Measurements from ENCODE around the gene TRAPPC12.
"Not testable (repeated sequence)": the region's sequence is repeated elsewhere in the genome, so short reads cannot be mapped to it uniquely, and the experiment has no call there.

TRAPPC12 gene

GRCh38 chr2:3379647-3380534, at the start of gene TRAPPC12:
Gene TRAPPC12 (plus strand): TSS chr2:3379694. CDS start chr2:3387624, 7,930 bp downstream.
- peak; percentile 87 to 90 for DNase-seq (ENCODE audit: low read depth in 2 of 2)

- no peak for DNase-seq (ENCODE audit: low read depth in 2 of 2)
Observed at GRCh38 chr2:3332133-3332532, 47.4 kb upstream of the TRAPPC12 start.

GRCh38 chr2:3334392-3335345, 44.8 kb upstream of the TRAPPC12 start:
- DNase-seq (ENCODE audit: low read depth in 2 of 2) = no peak

GRCh38 chr2:3336844-3337243, 42.6 kb upstream of the TRAPPC12 start:
- no peak for DNase-seq (ENCODE audit: low read depth in 2 of 2)

GRCh38 chr2:3338340-3338739, 41.2 kb upstream of the TRAPPC12 start:
- no peak for DNase-seq (ENCODE audit: low read depth in 2 of 2)

- DNase-seq (ENCODE audit: low read depth in 2 of 2) = no peak
Observed at GRCh38 chr2:3340144-3340543, 39.4 kb upstream of the TRAPPC12 start.

GRCh38 chr2:3341336-3341735, 38.2 kb upstream of the TRAPPC12 start:
- no peak for DNase-seq (ENCODE audit: low read depth in 2 of 2)

GRCh38 chr2:3342324-3342723, 37.2 kb upstream of the TRAPPC12 start:
- DNase-seq (ENCODE audit: low read depth in 2 of 2) = no peak

GRCh38 chr2:3343012-3343411, 36.5 kb upstream of the TRAPPC12 start:
- DNase-seq (ENCODE audit: low read depth in 2 of 2) = no peak

- no peak for DNase-seq (ENCODE audit: low read depth in 2 of 2)
Observed at GRCh38 chr2:3344897-3345296, 34.6 kb upstream of the TRAPPC12 start.

GRCh38 chr2:3345621-3346020, 33.9 kb upstream of the TRAPPC12 start:
- no peak for DNase-seq (ENCODE audit: low read depth in 2 of 2)

- DNase-seq (ENCODE audit: low read depth in 2 of 2) = no peak
Observed at GRCh38 chr2:3348767-3349166, 30.7 kb upstream of the TRAPPC12 start.

- no peak for DNase-seq (ENCODE audit: low read depth in 2 of 2)
Observed at GRCh38 chr2:3349211-3349693, 30.2 kb upstream of the TRAPPC12 start.

GRCh38 chr2:3354986-3355385, 24.5 kb upstream of the TRAPPC12 start:
- DNase-seq (ENCODE audit: low read depth in 2 of 2) = no peak

GRCh38 chr2:3355951-3356569, 23.4 kb upstream of the TRAPPC12 start:
- no peak for DNase-seq (ENCODE audit: low read depth in 2 of 2)

GRCh38 chr2:3356799-3357198, 22.7 kb upstream of the TRAPPC12 start:
- no peak for DNase-seq (ENCODE audit: low read depth in 2 of 2)

- not testable (repeated sequence) for DNase-seq (ENCODE audit: low read depth in 2 of 2)
Observed at GRCh38 chr2:3357446-3357845, 22.0 kb upstream of the TRAPPC12 start.

- no peak for DNase-seq (ENCODE audit: low read depth in 2 of 2)
Observed at GRCh38 chr2:3357926-3358325, 21.6 kb upstream of the TRAPPC12 start.

GRCh38 chr2:3361518-3362389, 17.7 kb upstream of the TRAPPC12 start:
- no peak for DNase-seq (ENCODE audit: low read depth in 2 of 2)

GRCh38 chr2:3365219-3365618, 14.3 kb upstream of the TRAPPC12 start:
- no peak for DNase-seq (ENCODE audit: low read depth in 2 of 2)

GRCh38 chr2:3368261-3368722, 11.2 kb upstream of the TRAPPC12 start:
- no peak for DNase-seq (ENCODE audit: low read depth in 2 of 2)
